Testis (tissue), 3 donors: ENCODE data around the gene PLCD1. TPM values are rescaled to one million over a fixed set of nuclear protein-coding genes. Genes with fewer than 3 reads are reported as not detected.
A peak's percentile ranks its signal among the peaks of the same experiment; 100 is the strongest.

Experiments
- DNase-seq: peaks from one replicate; pipeline ENCODE4 v3.0.0-alpha.2; 2019
- H3K27ac ChIP-seq, 2 donors: fragments of 200-600 bp; sonication (generic); one replicate each; pipeline ENCODE4 v1.5.1; 2019
- H3K27me3 ChIP-seq: fragments of 200-600 bp; sonication (generic); one replicate; pipeline ENCODE4 v1.5.1; 2019
- H3K36me3 ChIP-seq: fragments of 200-600 bp; sonication (generic); one replicate; pipeline ENCODE4 v1.5.1; 2017; ENCODE audit warnings: low read depth; ENCODE audit errors: missing control alignments
- H3K4me1 ChIP-seq: fragments of 200-600 bp; sonication (generic); one replicate; pipeline ENCODE4 v1.5.1; 2019
- H3K4me3 ChIP-seq, 2 donors: fragments of 200-600 bp; sonication (generic); one replicate each; pipeline ENCODE4 v1.5.1; 2017 to 2019
- H3K9me3 ChIP-seq: fragments of 200-600 bp; sonication (generic); one replicate; pipeline ENCODE4 v1.5.1; 2017
- CTCF ChIP-seq, 3 experiments: fragments of 450-650 bp in 2 of 3; fragments of 200-600 bp in 1 of 3; sonication (generic) in 1 of 3; IDR thresholded peaks; one replicate each; pipeline ENCODE4 v1.5.1; 2016 to 2019; ENCODE audit warnings: antibody characterized with exemption in 3 of 3, mild to moderate bottlenecking in 2 of 3, moderate library complexity in 1 of 3
- POLR2A ChIP-seq: fragments of 450-650 bp; IDR thresholded peaks from one replicate; pipeline ENCODE4 v1.6.1; 2017; ENCODE audit warnings: antibody characterized with exemption, mild to moderate bottlenecking, moderate library complexity
- WGBS, 2 donors: methylation state at CpG; one replicate each; pipeline ENCODE4 v1.1.5; 2018; 5-methylcytosine and 5-hydroxymethylcytosine counted together
- intact Hi-C: fragments of 100-400 bp; cut with DNase I; formaldehyde crosslinking; loops from one replicate; pipeline ENCODE4 v1.15.1; 2023; ENCODE audit warnings: low total_unique reads
- polyA plus RNA-seq: library from polyadenylated mRNA; stranded (reverse); fragments of 350-450 nt; fragmentation: Illumina TruSeq; extraction: RNeasy Lipid Tissue Mini Kit (QIAGEN cat#74804); gene quantifications from one replicate; pipeline ENCODE4 v1.2.3, GENCODE V29; 2014; ENCODE audit warnings: low read depth, low replicate concordance; ENCODE audit not compliant: insufficient read depth
- total RNA-seq, 2 donors: library from RNA; depleted of rRNA; stranded (reverse); fragments of >200 nt; gene quantifications; one replicate each; pipeline ENCODE4 v1.2.3, GENCODE V29; 2016

PLCD1 gene
- total and polyA plus RNA-seq, 3 donors from 2014 or later: 88.4 to 228 (median 155) TPM

GRCh38 chr3:38027466-38028465, 1.7 kb downstream of the PLCD1 start:
- no peaks in the 10 kb centered on the region for H3K9me3 ChIP-seq
- peak overlapping the region; percentile 93 to 97 for H3K27ac ChIP-seq
- H3K36me3 ChIP-seq: no peaks in the 10 kb centered on the region
- peak overlapping the region in 1 of 2 donors; percentile 86 for H3K4me3 ChIP-seq
- DNase-seq: no peak
- intact Hi-C loops: no loop called here
- H3K27me3 ChIP-seq: no peaks in the 10 kb centered on the region
- peaks cover 23% of the 10 kb centered on the region for H3K4me1 ChIP-seq
- TF ChIP-seq CTCF (IDR thresholded peaks at IDR 0.05) (no peak), POLR2A (no peak)
- 62 to 87% methylated on average over 4 to 6 of the region's 6 CpGs for WGBS, 2 donors

- intact Hi-C loops: no loop called here
- Histone ChIP-seq H3K27ac (no peak overlapping the region), H3K9me3 (no peaks in the 10 kb centered on the region), H3K4me1 (peaks cover 23% of the 10 kb centered on the region), H3K4me3 (no peak overlapping the region), H3K27me3 (no peaks in the 10 kb centered on the region), H3K36me3 (no peaks in the 10 kb centered on the region)
- no peak for DNase-seq
- TF ChIP-seq CTCF (IDR thresholded peaks at IDR 0.05): no peak
- TF ChIP-seq POLR2A: no peak
- WGBS, 2 donors: 86 to 90% methylated on average over 4 of the region's 4 CpGs
Measured at GRCh38 chr3:38026856-38027255, 2.6 kb downstream of the PLCD1 start.

- WGBS, 2 donors: 75 to 79% methylated on average over 5 to 6 of the region's 6 CpGs
- peak overlapping the region in 1 of 2 donors; percentile 95 for H3K27ac ChIP-seq
- intact Hi-C loops: no loop called here
- H3K27me3 ChIP-seq: no peaks in the 10 kb centered on the region
- no peaks in the 10 kb centered on the region for H3K9me3 ChIP-seq
- no peak overlapping the region for H3K4me3 ChIP-seq
- peaks cover 18% of the 10 kb centered on the region for H3K4me1 ChIP-seq
- TF ChIP-seq POLR2A: no peak
- no peaks in the 10 kb centered on the region for H3K36me3 ChIP-seq
- DNase-seq: no peak
Measured at GRCh38 chr3:38022896-38023709, 6.3 kb downstream of the PLCD1 start.

GRCh38 chr3:38022301-38022700, 7.1 kb downstream of the PLCD1 start:
- no peak overlapping the region for H3K27ac ChIP-seq
- no peaks in the 10 kb centered on the region for H3K9me3 ChIP-seq
- no peaks in the 10 kb centered on the region for H3K36me3 ChIP-seq
- H3K4me1 ChIP-seq: peaks cover 25% of the 10 kb centered on the region
- intact Hi-C loops: no loop called here
- H3K4me3 ChIP-seq: no peak overlapping the region
- TF ChIP-seq CTCF (IDR thresholded peaks at IDR 0.05) (no peak), POLR2A (no peak)
- DNase-seq: no peak
- WGBS, 2 donors: 58 to 71% methylated on average over 3 of the region's 3 CpGs
- no peaks in the 10 kb centered on the region for H3K27me3 ChIP-seq

GRCh38 chr3:38021196-38021595, 8.2 kb downstream of the PLCD1 start:
- Histone ChIP-seq H3K27ac (no peak overlapping the region), H3K4me1 (peaks cover 25% of the 10 kb centered on the region), H3K4me3 (no peak overlapping the region), H3K9me3 (no peaks in the 10 kb centered on the region), H3K27me3 (no peaks in the 10 kb centered on the region), H3K36me3 (no peaks in the 10 kb centered on the region)
- TF ChIP-seq POLR2A (no peak), CTCF (IDR thresholded peaks at IDR 0.05) (no peak)
- no peak for DNase-seq
- intact Hi-C loops: no loop called here
- 83 to 88% methylated on average over 3 to 4 of the region's 4 CpGs for WGBS, 2 donors
